ENCODE results near the gene MCTP1. TPM values are rescaled to one million over a fixed set of nuclear protein-coding genes. Genes with fewer than 3 reads are reported as not detected.
"Not testable (repeated sequence)": the region's sequence is repeated elsewhere in the genome, so short reads cannot be mapped to it uniquely, and the experiment has no call there.

MCTP1 gene
- total RNA-seq, 1 donor from 2014 or later = 3.7 TPM

- Mint-ChIP-seq H3K4me1 (no peaks in the 10 kb centered on the region), H3K9me3 (peaks cover 8% of the 10 kb centered on the region), H3K36me3 (peaks cover 2% of the 10 kb centered on the region), H3K4me3 (no peak overlapping the region), H3K27me3 (ENCODE audit: insufficient read depth, low read depth) (no peaks in the 10 kb centered on the region), H3K27ac (no peak overlapping the region)
- no peak for DNase-seq (ENCODE audit: low spot score)
- no peak overlapping the region for H3K4me3 ChIP-seq
- H3K27ac ChIP-seq = no peak overlapping the region
- H3K27me3 ChIP-seq = no peaks in the 10 kb centered on the region
- no peaks in the 10 kb centered on the region for H3F3A ChIP-seq (ENCODE audit: low read depth)
- no peak overlapping the region for H3K9ac ChIP-seq
- no peaks in the 10 kb centered on the region for H3K4me1 ChIP-seq
- TF ChIP-seq CTCF (IDR thresholded peaks at IDR 0.05) (no peak), EZH2phosphoT487 (IDR thresholded peaks at IDR 0.05) (no peak), EZH2 (IDR thresholded peaks at IDR 0.05) (no peak)
- H3K79me2 ChIP-seq (ENCODE audit: low read depth) = no peaks in the 10 kb centered on the region
- no peak overlapping the region for H3K4me2 ChIP-seq
- H2AFZ ChIP-seq (replicated peaks) = no peak overlapping the region
- no peaks in the 10 kb centered on the region for H4K20me1 ChIP-seq (ENCODE audit: low read depth)
- H3K36me3 ChIP-seq = no peaks in the 10 kb centered on the region
- H3K9me3 ChIP-seq (ENCODE audit: low read depth) = no peaks in the 10 kb centered on the region
Observed at GRCh38 chr5:95007921-95008597, 276.8 kb downstream of the MCTP1 start.

GRCh38 chr5:95005811-95006210 is 279.1 kb downstream of the MCTP1 start:
- Histone ChIP-seq H2AFZ (replicated peaks) (no peak overlapping the region), H3K27me3 (no peaks in the 10 kb centered on the region), H3K36me3 (no peaks in the 10 kb centered on the region), H3K4me2 (no peak overlapping the region), H3K4me1 (no peaks in the 10 kb centered on the region), H3K79me2 (ENCODE audit: low read depth) (no peaks in the 10 kb centered on the region), H3K9me3 (ENCODE audit: low read depth) (no peaks in the 10 kb centered on the region), H3K4me3 (no peak overlapping the region), H3K9ac (no peak overlapping the region), H3K27ac (no peak overlapping the region), H3F3A (ENCODE audit: low read depth) (no peaks in the 10 kb centered on the region), H4K20me1 (ENCODE audit: low read depth) (no peaks in the 10 kb centered on the region)
- DNase-seq (ENCODE audit: low spot score) = no peak
- Mint-ChIP-seq H3K27ac (no peak overlapping the region), H3K9me3 (peaks cover 11% of the 10 kb centered on the region), H3K36me3 (peaks cover 7% of the 10 kb centered on the region), H3K4me3 (no peak overlapping the region), H3K4me1 (no peaks in the 10 kb centered on the region), H3K27me3 (ENCODE audit: insufficient read depth, low read depth) (peaks cover 2% of the 10 kb centered on the region)
- TF ChIP-seq EZH2 (IDR thresholded peaks at IDR 0.05) = no peak
- TF ChIP-seq CTCF (IDR thresholded peaks at IDR 0.05) = no peak
- no peak for TF ChIP-seq EZH2phosphoT487 (IDR thresholded peaks at IDR 0.05)

GRCh38 chr5:94998670-94999069 is 286.2 kb downstream of the MCTP1 start:
- H3K9me3 Mint-ChIP-seq = peaks cover 4% of the 10 kb centered on the region
- Histone ChIP-seq H3K9ac (no peak overlapping the region), H3K4me1 (no peaks in the 10 kb centered on the region), H3K36me3 (no peaks in the 10 kb centered on the region), H4K20me1 (ENCODE audit: low read depth) (no peaks in the 10 kb centered on the region), H3K79me2 (ENCODE audit: low read depth) (no peaks in the 10 kb centered on the region), H2AFZ (replicated peaks) (no peak overlapping the region), H3K4me2 (no peak overlapping the region), H3K9me3 (ENCODE audit: low read depth) (no peaks in the 10 kb centered on the region), H3K4me3 (no peak overlapping the region), H3K27me3 (no peaks in the 10 kb centered on the region), H3F3A (ENCODE audit: low read depth) (no peaks in the 10 kb centered on the region), H3K27ac (no peak overlapping the region)
- H3K36me3 Mint-ChIP-seq = peaks cover 5% of the 10 kb centered on the region
- no peak overlapping the region for H3K27ac Mint-ChIP-seq
- H3K4me1 Mint-ChIP-seq = peaks cover 4% of the 10 kb centered on the region
- DNase-seq (ENCODE audit: low spot score) = no peak
- no peak overlapping the region for H3K4me3 Mint-ChIP-seq
- peaks cover 2% of the 10 kb centered on the region for H3K27me3 Mint-ChIP-seq (ENCODE audit: insufficient read depth, low read depth)
- TF ChIP-seq EZH2 (IDR thresholded peaks at IDR 0.05) (no peak), CTCF (IDR thresholded peaks at IDR 0.05) (no peak)

- H3K79me2 ChIP-seq (ENCODE audit: low read depth); H3K4me1 ChIP-seq; H3K9ac ChIP-seq; H2AFZ ChIP-seq (replicated peaks); H4K20me1 ChIP-seq (ENCODE audit: low read depth); H3K27me3 ChIP-seq; H3K27ac Mint-ChIP-seq; H3K27me3 Mint-ChIP-seq (ENCODE audit: insufficient read depth, low read depth); H3K36me3 Mint-ChIP-seq; H3K27ac ChIP-seq; H3K9me3 ChIP-seq (ENCODE audit: low read depth); H3K4me2 ChIP-seq; H3K9me3 Mint-ChIP-seq; H3K36me3 ChIP-seq; H3K4me1 Mint-ChIP-seq; H3K4me3 ChIP-seq; H3F3A ChIP-seq (ENCODE audit: low read depth); H3K4me3 Mint-ChIP-seq: not testable (repeated sequence)
- DNase-seq (ENCODE audit: low spot score) = peak; percentile 36
Observed at GRCh38 chr5:94994537-94994936, 290.4 kb downstream of the MCTP1 start.

All from neural progenitor cell (in vitro differentiated cells).